Esophagus (tissue), 2 donors: Measurements from ENCODE around the gene OR2Y1. TPM values are rescaled to one million over a fixed set of nuclear protein-coding genes. Genes with fewer than 3 reads are reported as not detected.

ENCODE experiments used
- polyA plus RNA-seq, 2 donors: library from polyadenylated mRNA; stranded (reverse); fragments of 200-250 nt; gene quantifications; one replicate each; pipeline ENCODE4 v1.2.3, GENCODE V29; 2013
- donor health status: healthy with polysubstance abuse.
- donor health status: Bipolar disorder and iron deficiency.

The OR2Y1 gene
- polyA plus RNA-seq, 2 donors, result not detected

Other genes starting within 250 kb of the OR2Y1 start
- 1 to 10 TPM; 6.8 TPM for gene CNOT6, start 245.7 kb downstream of the OR2Y1 start, polyA plus RNA-seq
- gene SCGB3A1, start 148.6 kb downstream of the OR2Y1 start, polyA plus RNA-seq, result 1 to 10 TPM; 1.0 to 6.1 TPM
- gene FLT4, start 90.5 kb downstream of the OR2Y1 start, polyA plus RNA-seq, result 1 to 10 TPM; 2.8 to 4.0 TPM
- gene MGAT1, start 62.7 kb upstream of the OR2Y1 start, polyA plus RNA-seq, result 100 to 1,000 TPM in 1 of 2 donors, 10 to 100 TPM in 1; 84.0 to 108 TPM
- 10 to 100 TPM; 10.3 to 23.6 TPM for gene ZFP62, start 121.2 kb upstream of the OR2Y1 start, polyA plus RNA-seq
- under 1 TPM; 0.06 to 0.07 TPM for gene BTNL8, start 159.1 kb upstream of the OR2Y1 start, polyA plus RNA-seq
- under 1 TPM; 0.02 to 0.06 TPM for gene BTNL3, start 248.8 kb upstream of the OR2Y1 start, polyA plus RNA-seq